Occipital lobe (tissue), 2 donors: ENCODE results near the gene ITFG1. TPM values are rescaled to one million over a fixed set of nuclear protein-coding genes. Genes with fewer than 3 reads are reported as not detected.
"Not testable (repeated sequence)": the region's sequence is repeated elsewhere in the genome, so short reads cannot be mapped to it uniquely, and the experiment has no call there.

Experiments used
- DNase-seq: peaks from one replicate; lab custom pipeline; 2025; lab: John Stamatoyannopoulos, UW
- total RNA-seq: library from RNA; depleted of rRNA; stranded (reverse); fragments of >200 nt; gene quantifications from one replicate; pipeline ENCODE4 v1.2.3, GENCODE V29; 2014

ITFG1 gene
- total RNA-seq, 1 donor from 2014 or later: 187 TPM

- DNase-seq: no peak
These were observed 213.2 kb downstream of the ITFG1 start for GRCh38 chr16:47247690-47248089.

DNA sequence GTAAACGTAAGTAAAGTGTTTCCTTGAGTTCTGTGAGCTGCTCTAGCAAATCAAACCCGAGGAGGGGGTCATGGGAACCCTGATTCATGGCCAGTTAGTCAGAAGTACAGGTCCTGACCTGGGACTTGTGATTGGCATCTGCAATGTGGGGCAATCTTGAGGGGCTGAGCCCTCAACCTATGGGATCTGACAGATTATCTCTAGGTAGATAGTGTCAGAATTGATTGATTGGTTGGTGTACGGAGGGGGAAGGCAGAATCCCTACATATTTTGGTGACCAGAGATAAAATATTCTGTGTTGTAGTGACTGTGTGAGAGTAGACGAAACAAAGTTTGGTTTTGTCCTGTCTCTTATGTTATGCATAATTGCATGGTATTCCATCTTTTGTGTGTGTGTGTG lies 216.7 kb downstream of the ITFG1 start:
- no peak for DNase-seq

DNA sequence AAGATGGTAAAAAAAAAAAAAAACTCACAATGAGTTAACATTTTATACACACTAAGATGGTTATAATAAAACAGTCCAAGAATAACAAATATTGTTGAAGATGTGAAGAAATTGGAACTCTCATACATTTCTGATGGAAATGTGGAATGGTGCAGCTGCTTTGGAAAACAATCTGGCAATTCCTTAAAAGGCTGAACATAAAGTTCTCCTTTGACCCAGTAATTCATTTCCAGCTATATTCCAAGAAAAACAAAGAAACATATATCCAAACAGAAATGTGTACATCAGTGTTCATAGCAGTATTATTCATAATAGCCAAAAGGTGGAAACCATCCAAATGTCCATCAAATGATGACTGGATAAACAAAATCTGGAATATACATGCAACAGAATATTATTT lies 219.8 kb downstream of the ITFG1 start:
- DNase-seq: no peak

GRCh38 chr16:47236716-47237115 lies 224.1 kb downstream of the ITFG1 start:
- no peak for DNase-seq

GRCh38 chr16:47230296-47230695 lies 230.6 kb downstream of the ITFG1 start:
- DNase-seq: no peak

GRCh38 chr16:47229053-47230050 lies 231.5 kb downstream of the ITFG1 start:
- no peak for DNase-seq

DNA sequence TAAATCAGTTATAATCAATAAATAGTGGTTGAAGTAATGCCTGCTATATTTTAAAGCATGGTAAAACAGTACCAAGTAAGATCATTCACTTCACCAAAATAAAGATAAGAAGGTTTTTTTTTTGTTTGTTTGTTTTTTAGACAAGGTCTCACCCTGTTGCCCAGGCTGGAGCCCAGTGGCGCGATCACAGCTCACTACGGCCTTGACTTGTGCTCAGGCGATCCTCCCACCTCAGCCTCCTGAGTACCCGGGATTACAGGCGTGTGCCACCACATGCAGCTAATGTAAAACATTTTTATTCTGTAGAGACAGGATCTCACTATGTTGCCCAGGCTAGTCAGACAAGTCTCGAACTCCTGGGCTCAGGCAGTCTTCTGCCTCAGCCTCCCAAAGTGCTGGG lies 232.6 kb downstream of the ITFG1 start:
- no peak for DNase-seq

- DNase-seq: no peak
These were observed 247.0 kb downstream of the ITFG1 start for GRCh38 chr16:47213761-47214440.

DNA sequence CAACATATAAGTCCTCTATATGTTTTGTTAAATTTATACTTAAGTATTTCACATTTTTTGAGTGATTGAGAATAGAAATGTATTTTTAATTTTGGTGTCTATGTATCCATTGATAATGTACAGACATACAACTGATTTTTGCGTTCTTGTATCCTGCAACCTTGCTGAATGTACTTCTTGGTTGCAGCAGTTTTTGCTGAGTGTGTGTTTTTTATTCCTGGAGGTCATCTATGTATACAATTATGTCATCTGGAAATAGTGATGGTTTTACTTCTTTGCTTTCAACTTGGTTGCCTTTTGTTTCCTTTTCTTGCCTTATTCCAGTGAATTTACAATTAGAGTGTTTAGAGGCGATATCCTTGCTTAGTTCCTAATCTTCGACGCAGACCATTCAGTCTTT lies 249.6 kb downstream of the ITFG1 start:
- DNase-seq: no peak

GRCh38 chr16:47204736-47205504 lies 255.9 kb downstream of the ITFG1 start:
- DNase-seq: no peak

- not testable (repeated sequence) for DNase-seq
These were observed 257.4 kb downstream of the ITFG1 start for GRCh38 chr16:47203433-47203832.

GRCh38 chr16:47198180-47198575 lies 262.7 kb downstream of the ITFG1 start:
- no peak for DNase-seq

DNA sequence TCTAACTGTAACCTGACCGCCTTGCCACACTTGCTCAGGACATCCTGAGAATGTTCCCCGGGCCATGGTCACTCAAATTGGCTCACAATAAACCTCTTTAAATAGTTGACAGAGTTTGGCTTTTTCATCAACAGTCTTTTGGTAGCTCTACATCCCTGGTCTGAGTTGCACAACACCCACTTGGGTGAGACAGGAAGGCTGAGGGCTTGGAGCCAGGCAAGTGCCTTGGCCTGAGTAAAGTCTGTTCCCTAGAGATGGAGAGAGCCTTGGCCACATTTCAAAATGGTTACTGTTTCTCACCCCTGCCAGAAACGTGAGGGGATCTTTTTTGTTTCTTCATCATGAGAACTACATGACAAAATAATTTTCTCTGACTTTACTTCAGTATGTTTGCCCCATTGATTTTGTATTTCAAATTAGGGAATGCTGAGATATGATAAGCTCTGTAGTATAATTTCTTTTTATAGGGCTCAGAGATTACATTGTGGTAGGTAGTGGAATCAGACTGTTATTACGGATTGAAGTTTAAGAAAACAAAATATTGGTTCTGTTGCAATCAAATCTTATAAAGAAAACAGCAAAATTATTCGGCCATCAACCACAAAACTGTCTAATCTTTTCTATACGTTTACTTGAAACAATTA lies 263.2 kb downstream of the ITFG1 start:
- DNase-seq: no peak

DNA sequence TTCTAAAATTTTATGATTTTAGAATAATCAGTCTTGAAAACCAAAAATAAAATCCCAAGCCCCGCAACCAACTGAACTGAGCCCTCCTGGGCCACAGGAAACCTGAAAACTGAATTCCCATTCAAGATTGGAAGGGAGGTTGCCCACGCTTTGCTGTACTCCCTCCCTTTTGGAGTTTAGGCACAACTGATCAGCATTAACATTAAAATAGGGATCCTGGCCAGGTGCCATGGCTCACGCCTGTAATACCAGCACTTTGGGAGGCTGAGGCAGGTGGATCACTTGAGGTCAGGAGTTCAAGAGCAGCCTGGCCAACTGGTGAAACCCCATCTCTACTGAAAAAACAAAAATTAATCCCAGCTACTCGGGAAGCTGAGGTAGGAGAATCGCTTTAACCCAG lies 264.4 kb downstream of the ITFG1 start:
- no peak for DNase-seq

DNA sequence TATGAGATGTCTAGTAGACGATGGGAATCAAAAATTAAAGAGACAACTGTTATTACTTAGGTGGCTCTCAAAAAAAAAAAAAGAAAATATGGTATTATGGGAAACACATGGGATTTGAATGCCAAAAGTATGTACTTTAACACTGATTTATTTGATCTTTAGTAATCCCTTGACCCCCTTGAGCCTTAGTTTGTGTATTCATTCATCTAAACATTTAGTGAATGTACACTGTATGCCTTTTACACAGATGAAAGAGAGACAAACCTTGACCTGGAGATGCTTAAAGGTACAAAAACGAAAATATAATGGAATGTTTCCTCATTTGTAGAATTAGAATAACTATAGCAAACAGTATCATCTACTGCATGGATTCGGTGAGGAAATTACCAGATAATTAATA lies 278.5 kb downstream of the ITFG1 start:
- no peak for DNase-seq

DNA sequence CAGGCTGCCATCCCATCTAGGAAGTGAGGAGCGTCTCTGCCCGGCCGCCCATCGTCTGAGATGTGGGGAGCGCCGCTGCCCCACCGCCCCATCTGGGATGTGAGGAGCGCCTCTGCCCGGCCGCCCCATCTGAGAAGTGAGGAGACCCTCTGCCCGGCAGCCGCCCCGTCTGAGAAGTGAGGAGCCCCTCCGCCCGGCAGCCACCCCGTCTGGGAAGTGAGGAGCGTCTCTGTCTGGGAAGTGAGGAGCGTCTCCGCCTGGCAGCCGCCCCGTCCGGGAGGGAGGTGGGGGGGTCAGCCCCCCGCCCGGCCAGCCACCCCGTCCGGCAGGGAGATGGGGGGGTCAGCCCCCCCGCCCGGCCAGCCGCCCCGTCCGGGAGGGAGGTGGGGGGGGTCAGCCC lies 279.8 kb downstream of the ITFG1 start:
- not testable (repeated sequence) for DNase-seq

DNA sequence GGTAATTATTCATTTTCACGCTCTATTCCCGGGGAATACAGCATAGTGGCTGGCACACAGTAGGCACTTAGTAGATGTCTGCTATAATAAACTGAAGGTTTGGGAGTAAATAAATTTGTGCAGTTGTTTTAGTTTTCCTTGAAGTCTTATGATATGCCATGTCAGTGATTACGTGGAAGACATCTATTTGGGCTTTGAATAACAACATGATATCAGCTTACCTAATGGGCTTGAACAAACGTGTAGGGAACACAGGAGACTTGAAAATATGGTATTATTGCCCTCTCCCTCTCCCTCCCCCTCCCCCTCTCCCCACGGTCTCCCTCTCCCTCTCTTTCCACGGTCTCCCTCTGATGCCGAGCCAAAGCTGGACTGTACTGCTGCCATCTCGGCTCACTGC lies 280.8 kb downstream of the ITFG1 start:
- no peak for DNase-seq

DNA sequence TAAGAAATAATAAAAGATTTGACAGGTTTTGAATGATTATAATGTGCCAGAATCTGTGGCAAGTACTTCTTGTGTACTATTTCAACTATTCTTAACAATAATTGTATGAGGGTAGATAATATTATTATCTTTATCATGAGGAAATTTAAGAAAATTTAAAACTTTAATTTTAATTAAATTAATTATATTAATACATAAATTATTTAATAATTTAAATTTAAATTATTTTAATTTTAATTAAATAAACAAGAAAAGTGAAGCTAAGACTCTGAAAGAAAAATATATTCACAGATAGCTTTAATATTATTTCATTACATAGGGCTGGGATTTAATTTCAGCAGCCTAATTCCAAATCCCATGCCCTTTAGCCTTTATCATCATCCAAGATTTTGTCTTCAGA lies 285.7 kb downstream of the ITFG1 start:
- no peak for DNase-seq

- no peak for DNase-seq
These were observed 298.0 kb downstream of the ITFG1 start for GRCh38 chr16:47162670-47163420.

GRCh38 chr16:47161464-47161863 lies 299.4 kb downstream of the ITFG1 start:
- DNase-seq: no peak

DNA sequence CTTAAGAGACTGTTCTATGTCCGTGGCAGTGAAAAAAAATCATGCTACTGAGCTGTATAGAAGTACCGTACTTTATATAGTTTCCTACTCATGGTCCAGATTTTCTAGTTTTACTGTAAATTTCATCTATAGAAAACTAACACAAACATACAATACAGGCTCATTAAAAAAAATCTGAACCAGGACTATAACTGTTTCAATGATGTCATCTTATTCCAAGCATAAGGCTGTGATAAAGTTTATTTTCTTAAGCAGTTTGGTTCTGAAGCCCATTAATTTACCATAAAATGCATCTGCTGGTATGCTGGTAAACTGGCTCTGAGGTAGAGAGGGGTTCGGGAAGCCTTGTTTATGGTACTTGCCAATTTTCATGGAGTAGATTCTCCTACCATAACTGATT lies 300.4 kb downstream of the ITFG1 start:
- no peak for DNase-seq
